Measurements from ENCODE around the gene DAPK2.
"Not testable (repeated sequence)": the region's sequence is repeated elsewhere in the genome, so short reads cannot be mapped to it uniquely, and the experiment has no call there.

DAPK2 gene

DNA sequence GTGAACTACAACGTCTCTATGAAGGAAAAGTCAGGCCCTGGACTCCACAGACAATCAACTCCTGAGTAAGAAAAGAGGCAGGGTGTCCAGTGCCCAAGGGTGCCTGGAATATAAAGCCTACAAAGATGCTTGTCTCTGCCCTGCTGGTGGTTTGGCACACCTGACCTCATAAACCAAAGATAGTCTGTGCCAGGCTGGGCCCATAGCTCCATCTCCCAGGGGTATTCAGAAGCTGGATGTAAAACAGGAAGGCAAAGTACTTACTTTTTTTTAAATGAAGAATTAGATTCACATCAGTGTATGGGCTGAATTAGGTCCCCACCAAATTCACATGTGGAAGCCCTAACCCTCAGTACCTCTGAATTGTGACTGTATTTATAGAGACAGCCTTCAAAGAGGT is 146.0 kb downstream of the DAPK2 start:
- Histone ChIP-seq H3K27ac (no peak overlapping the region), H3K4me3 (ENCODE audit: low read depth, low read length) (no peak overlapping the region), H3K27me3 (replicated peaks) (no peaks in the 10 kb centered on the region), H3K36me3 (replicated peaks) (no peaks in the 10 kb centered on the region)
- TF ChIP-seq, protein P1, sequence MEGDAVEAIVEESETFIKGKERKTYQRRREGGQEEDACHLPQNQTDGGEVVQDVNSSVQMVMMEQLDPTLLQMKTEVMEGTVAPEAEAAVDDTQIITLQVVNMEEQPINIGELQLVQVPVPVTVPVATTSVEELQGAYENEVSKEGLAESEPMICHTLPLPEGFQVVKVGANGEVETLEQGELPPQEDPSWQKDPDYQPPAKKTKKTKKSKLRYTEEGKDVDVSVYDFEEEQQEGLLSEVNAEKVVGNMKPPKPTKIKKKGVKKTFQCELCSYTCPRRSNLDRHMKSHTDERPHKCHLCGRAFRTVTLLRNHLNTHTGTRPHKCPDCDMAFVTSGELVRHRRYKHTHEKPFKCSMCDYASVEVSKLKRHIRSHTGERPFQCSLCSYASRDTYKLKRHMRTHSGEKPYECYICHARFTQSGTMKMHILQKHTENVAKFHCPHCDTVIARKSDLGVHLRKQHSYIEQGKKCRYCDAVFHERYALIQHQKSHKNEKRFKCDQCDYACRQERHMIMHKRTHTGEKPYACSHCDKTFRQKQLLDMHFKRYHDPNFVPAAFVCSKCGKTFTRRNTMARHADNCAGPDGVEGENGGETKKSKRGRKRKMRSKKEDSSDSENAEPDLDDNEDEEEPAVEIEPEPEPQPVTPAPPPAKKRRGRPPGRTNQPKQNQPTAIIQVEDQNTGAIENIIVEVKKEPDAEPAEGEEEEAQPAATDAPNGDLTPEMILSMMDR (IDR thresholded peaks at IDR 0.05; ENCODE audit: low read depth, low read length, missing control alignments): no peak
- DNase-seq: no peak
- in situ Hi-C loops (cut with HindIII; ENCODE audit: low pct_ligation_motif_present, low sequenced_read_pairs): no loop called here

DNA sequence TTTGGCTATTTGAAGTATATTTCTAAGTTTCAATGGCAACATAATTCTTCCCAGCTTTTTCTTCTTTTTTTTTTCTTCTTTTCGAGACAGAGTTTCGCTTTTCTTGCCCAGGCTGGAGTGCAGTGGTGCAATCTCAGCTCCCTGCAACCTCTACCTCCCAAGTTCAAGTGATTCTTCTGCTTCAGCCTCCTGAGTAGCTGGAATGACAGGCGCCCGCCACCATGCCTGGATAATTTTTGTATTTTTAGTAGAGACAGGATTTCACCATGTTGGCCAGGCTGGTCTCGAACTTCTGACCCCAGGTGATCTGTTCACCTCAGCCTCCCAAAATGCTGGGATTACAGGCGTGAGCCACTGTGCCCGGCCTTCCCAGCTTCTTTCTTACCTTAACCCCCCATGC is 146.7 kb downstream of the DAPK2 start:
- H3K4me3 ChIP-seq (ENCODE audit: low read depth, low read length); DNase-seq; in situ Hi-C loops (cut with HindIII; ENCODE audit: low pct_ligation_motif_present, low sequenced_read_pairs); H3K27ac ChIP-seq; H3K27me3 ChIP-seq (replicated peaks); H3K36me3 ChIP-seq (replicated peaks): not testable (repeated sequence)

DNA sequence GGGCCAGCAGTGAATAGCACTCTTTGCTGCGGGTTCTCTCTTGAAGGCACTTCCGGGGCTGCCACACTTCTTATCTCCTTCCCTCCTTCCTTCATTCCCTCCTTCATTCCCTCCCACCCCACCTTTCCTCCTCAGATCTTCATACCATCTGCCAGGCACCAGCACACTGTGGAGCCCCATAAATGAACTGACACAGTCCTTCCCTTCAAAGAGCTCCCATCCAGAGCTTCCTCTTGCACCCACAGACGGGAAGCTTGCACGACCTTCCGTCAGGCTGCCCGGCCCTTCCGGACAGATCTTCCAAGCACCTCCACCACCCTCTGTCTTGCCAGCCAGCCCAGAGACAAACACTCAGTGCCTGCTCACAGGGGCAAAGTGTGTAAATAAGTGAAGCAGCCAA is 147.1 kb downstream of the DAPK2 start:
- DNase-seq: no peak
- no peaks in the 10 kb centered on the region for H3K27me3 ChIP-seq (replicated peaks)
- no peak overlapping the region for H3K4me3 ChIP-seq (ENCODE audit: low read depth, low read length)
- H3K27ac ChIP-seq: no peak overlapping the region
- no peaks in the 10 kb centered on the region for H3K36me3 ChIP-seq (replicated peaks)
- TF ChIP-seq, protein P1 (IDR thresholded peaks at IDR 0.05; ENCODE audit: low read depth, low read length, missing control alignments): no peak
- in situ Hi-C loops (cut with HindIII; ENCODE audit: low pct_ligation_motif_present, low sequenced_read_pairs): no loop called here

DNA sequence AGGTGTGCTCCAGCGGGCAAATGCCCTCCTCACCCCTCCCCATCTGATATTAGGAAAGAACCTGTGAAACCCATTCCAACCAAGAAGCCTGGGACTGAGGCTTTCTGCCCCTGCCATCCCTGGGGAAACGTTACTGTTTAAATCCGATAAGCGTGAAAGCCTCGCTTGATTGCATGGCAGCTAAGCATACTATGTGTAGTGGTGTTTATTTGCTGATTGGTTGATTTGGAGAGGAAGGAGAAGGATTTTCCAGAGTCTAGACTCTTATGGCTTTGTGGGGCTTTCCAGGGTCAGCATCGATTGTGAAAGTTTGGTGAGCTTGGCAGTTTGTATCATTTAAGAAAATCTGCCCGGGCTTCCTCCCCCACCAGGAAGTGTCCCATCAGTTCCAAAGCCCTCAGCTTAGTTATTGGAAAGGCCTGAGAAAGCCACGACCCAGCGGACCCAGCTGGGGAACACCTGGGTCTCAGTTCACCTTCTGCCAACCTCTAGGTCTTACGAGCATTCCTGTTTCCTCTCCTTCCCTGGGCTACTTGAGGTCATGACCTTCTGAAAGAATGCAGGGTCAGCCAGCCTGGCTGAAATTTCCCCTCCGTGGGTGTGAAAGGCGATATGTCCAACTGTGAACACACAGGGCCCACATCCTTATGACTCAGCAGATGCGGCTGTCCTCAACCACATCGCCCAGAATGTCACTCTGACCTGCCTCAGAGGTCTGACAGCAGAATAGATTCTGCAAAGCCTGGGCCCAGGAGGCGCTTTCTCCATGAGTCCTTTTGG is 149.8 kb downstream of the DAPK2 start:
- TF ChIP-seq, protein P1 (IDR thresholded peaks at IDR 0.05; ENCODE audit: low read depth, low read length, missing control alignments): no peak
- Histone ChIP-seq H3K27ac (peak overlapping the region; percentile 12), H3K36me3 (replicated peaks) (no peaks in the 10 kb centered on the region), H3K4me3 (ENCODE audit: low read depth, low read length) (no peak overlapping the region), H3K27me3 (replicated peaks) (no peaks in the 10 kb centered on the region)
- in situ Hi-C loops (cut with HindIII; ENCODE audit: low pct_ligation_motif_present, low sequenced_read_pairs): no loop called here
- peak; percentile 82 for DNase-seq

DNA sequence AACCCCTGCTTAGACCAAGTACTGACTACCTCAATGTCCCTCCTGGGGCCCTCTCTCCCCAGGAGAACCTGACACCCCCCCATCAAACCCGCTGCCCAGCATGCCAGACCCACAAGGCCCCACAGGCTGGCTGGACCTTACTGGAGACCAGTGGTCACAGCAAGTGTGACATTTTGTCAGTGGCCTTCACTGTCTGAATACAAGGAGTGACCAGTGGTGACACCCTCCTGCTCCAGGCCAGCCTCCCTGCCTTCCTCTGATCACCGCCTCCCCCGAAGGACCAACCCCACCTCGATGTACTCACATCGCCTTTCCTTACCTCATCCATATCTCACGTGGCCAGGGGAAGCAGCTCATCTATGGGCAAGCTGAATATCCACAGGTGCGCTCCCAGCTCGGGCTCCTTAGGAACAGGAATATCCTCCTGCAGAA is 150.5 kb downstream of the DAPK2 start:
- Histone ChIP-seq H3K4me3 (ENCODE audit: low read depth, low read length) (no peak overlapping the region), H3K27ac (no peak overlapping the region), H3K27me3 (replicated peaks) (no peaks in the 10 kb centered on the region), H3K36me3 (replicated peaks) (no peaks in the 10 kb centered on the region)
- no peak for DNase-seq
- TF ChIP-seq, protein P1 (IDR thresholded peaks at IDR 0.05; ENCODE audit: low read depth, low read length, missing control alignments): no peak
- in situ Hi-C loops (cut with HindIII; ENCODE audit: low pct_ligation_motif_present, low sequenced_read_pairs): no loop called here

- TF ChIP-seq, protein P1 (IDR thresholded peaks at IDR 0.05; ENCODE audit: low read depth, low read length, missing control alignments): no peak
- H3K27me3 ChIP-seq (replicated peaks): no peaks in the 10 kb centered on the region
- no peak overlapping the region for H3K4me3 ChIP-seq (ENCODE audit: low read depth, low read length)
- no peak overlapping the region for H3K27ac ChIP-seq
- no peak for DNase-seq
- no peaks in the 10 kb centered on the region for H3K36me3 ChIP-seq (replicated peaks)
- in situ Hi-C loops (cut with HindIII; ENCODE audit: low pct_ligation_motif_present, low sequenced_read_pairs): no loop called here
Observed at GRCh38 chr15:63895194-63895593, 151.1 kb downstream of the DAPK2 start.

Measured in brain microvascular endothelial cell (primary cell).